HepG2 (cell line): Measurements from ENCODE around the gene INTS1. TPM values are rescaled to one million over a fixed set of nuclear protein-coding genes. Genes with fewer than 3 reads are reported as not detected.

ENCODE experiments used
- ASH2L ChIP-seq: fragments of 300-600, 200-600 bp; sonication (generic); IDR thresholded peaks from 2 replicates; pipeline ENCODE4 v1.7.0; 2017; ENCODE audit warnings: low read depth, mild to moderate bottlenecking, moderate library complexity, mixed read lengths, low read length; ENCODE audit not compliant: insufficient read length
- CHD2 ChIP-seq: IDR thresholded peaks from 2 replicates; pipeline ENCODE4 v1.6.1; 2011; ENCODE audit warnings: low read depth, low read length, improper control_type of control experiment
- ETV5 ChIP-seq: IDR thresholded peaks from 2 replicates; pipeline ENCODE4 v1.6.1; 2018; ENCODE audit warnings: missing biosample characterization, missing genetic modification reagents, inconsistent platforms, borderline replicate concordance
- FOXP4 ChIP-seq: sonication (generic); formaldehyde crosslinking; IDR thresholded peaks from 2 replicates; pipeline ENCODE4 v1.4.0; 2020; ENCODE audit warnings: missing genetic modification reagents
- MED1 ChIP-seq: sonication (generic); formaldehyde crosslinking; IDR thresholded peaks from 2 replicates; pipeline ENCODE4 v1.4.0; 2020; ENCODE audit warnings: missing genetic modification reagents
- REST ChIP-seq, 2 experiments: IDR thresholded peaks; 2 replicates each; pipeline ENCODE4 v1.6.1; 2011 to 2012; ENCODE audit warnings: low read length in 2 of 2, borderline replicate concordance in 1 of 2, low read depth in 1 of 2, mild to moderate bottlenecking in 1 of 2, moderate library complexity in 1 of 2
- REXO4 ChIP-seq: sonication (generic); formaldehyde crosslinking; IDR thresholded peaks from 2 replicates; pipeline ENCODE4 v1.8.0; 2022; ENCODE audit warnings: missing genetic modification reagents, mild to moderate bottlenecking, borderline replicate concordance
- SALL2 ChIP-seq: sonication (generic); formaldehyde crosslinking; IDR thresholded peaks from 2 replicates; pipeline ENCODE4 v1.8.1; 2023; ENCODE audit warnings: mild to moderate bottlenecking, missing genetic modification reagents, inconsistent platforms
- ZBTB7A ChIP-seq: sonication (generic); formaldehyde crosslinking; IDR thresholded peaks from 2 replicates; pipeline ENCODE4 v1.8.0; 2022; ENCODE audit warnings: mild to moderate bottlenecking, missing genetic modification reagents
- ZFX ChIP-seq: sonication (generic); formaldehyde crosslinking; IDR thresholded peaks from 2 replicates; pipeline ENCODE4 v1.4.0; 2020; ENCODE audit warnings: mild to moderate bottlenecking, low read depth, missing genetic modification reagents, moderate library complexity
- ZMAT3 ChIP-seq: sonication (generic); formaldehyde crosslinking; conservative IDR thresholded peaks from 2 replicates; pipeline ENCODE4 v1.7.0; 2021; ENCODE audit warnings: missing genetic modification reagents
- ZNF574 ChIP-seq: sonication (generic); formaldehyde crosslinking; IDR thresholded peaks from 2 replicates; pipeline ENCODE4 v1.4.0; 2020; ENCODE audit warnings: missing genetic modification reagents
- ZNF766 ChIP-seq: sonication (generic); formaldehyde crosslinking; IDR thresholded peaks from 2 replicates; pipeline ENCODE4 v1.5.0; 2020; ENCODE audit warnings: missing genetic modification reagents, borderline replicate concordance
- polyA plus RNA-seq, 8 experiments: library from polyadenylated mRNA; depleted of rRNA in 3 of 8; stranded (reverse) in 7 of 8; unstranded in 1 of 8; fragments of >200 nt; fragmentation: Illumina TruSeq in 4 of 8; extraction: Trizol in 4 of 8; gene quantifications; 2 replicates each; pipeline versions ENCODE4 v1.2.1 to v1.2.3, GENCODE V29; 2011 to 2016; ENCODE audit warnings: low read depth in 4 of 8, missing spikeins in 1 of 8, mixed read lengths in 1 of 8; ENCODE audit not compliant: insufficient read depth in 1 of 8
- total RNA-seq, 5 experiments: library from RNA; depleted of rRNA; stranded (reverse); fragments of >200 nt; fragmentation: Illumina TruSeq; extraction: Trizol; gene quantifications; 2 replicates each; pipeline ENCODE4 v1.2.3, GENCODE V29; 2016; ENCODE audit warnings: low read depth in 1 of 5
- TF ChIP-seq, protein P1 (sequence below): sonication (generic); formaldehyde crosslinking; IDR thresholded peaks from 2 replicates; pipeline ENCODE4 v1.4.0; 2020; ENCODE audit warnings: low read depth, mild to moderate bottlenecking, missing genetic modification reagents
- TF ChIP-seq, protein P2 (sequence below), 2 experiments: fragments of 450-650 bp in 1 of 2; sonication (generic) in 1 of 2; formaldehyde crosslinking; IDR thresholded peaks; 2 replicates each; pipeline versions ENCODE4 v1.5.0 to v1.8.0; 2020 to 2022; ENCODE audit warnings: mild to moderate bottlenecking in 1 of 2, missing genetic modification reagents in 1 of 2

INTS1 gene
- total and polyA plus RNA-seq, 2 of the 13 experiments (the other 11 are each of a cell fraction or from before 2014, with no cell fraction given) = 13.7 to 29.0 TPM

GRCh38 chr7:1503816-1504775 lies at the start of gene INTS1 (continued):
- TF ChIP-seq REST (IDR thresholded peaks at IDR 0.05; ENCODE audit: borderline replicate concordance in 1 of 2, low read depth in 1 of 2, low read length in 2 of 2) = no peak; a peak in 1 of 4 replicates
- peak; percentile 65; the same call in 1 of the 2 replicates for TF ChIP-seq ZBTB7A (CRISPR knock-in tag)
- TF ChIP-seq ETV5 (CRISPR knock-in tag) = peak; percentile 83
- TF ChIP-seq ASH2L = peak; percentile 82
- TF ChIP-seq MED1 (CRISPR knock-in tag) = peak; percentile 75; the same call in 1 of the 2 replicates
- peak; percentile 43; the same call in 1 of the 2 replicates for TF ChIP-seq CHD2
- no peak for TF ChIP-seq REXO4
- TF ChIP-seq ZNF766 (CRISPR knock-in tag) = peak; percentile 75; the same call in 1 of the 2 replicates
- TF ChIP-seq ZMAT3 (CRISPR knock-in tag) = 0 out of 2 replicates have a peak, but pooled peaks have one; percentile 62
- peak; percentile 100 for TF ChIP-seq ZNF574 (CRISPR knock-in tag)
- peak; percentile 55 for TF ChIP-seq FOXP4 (CRISPR knock-in tag)
- TF ChIP-seq, protein P1, sequence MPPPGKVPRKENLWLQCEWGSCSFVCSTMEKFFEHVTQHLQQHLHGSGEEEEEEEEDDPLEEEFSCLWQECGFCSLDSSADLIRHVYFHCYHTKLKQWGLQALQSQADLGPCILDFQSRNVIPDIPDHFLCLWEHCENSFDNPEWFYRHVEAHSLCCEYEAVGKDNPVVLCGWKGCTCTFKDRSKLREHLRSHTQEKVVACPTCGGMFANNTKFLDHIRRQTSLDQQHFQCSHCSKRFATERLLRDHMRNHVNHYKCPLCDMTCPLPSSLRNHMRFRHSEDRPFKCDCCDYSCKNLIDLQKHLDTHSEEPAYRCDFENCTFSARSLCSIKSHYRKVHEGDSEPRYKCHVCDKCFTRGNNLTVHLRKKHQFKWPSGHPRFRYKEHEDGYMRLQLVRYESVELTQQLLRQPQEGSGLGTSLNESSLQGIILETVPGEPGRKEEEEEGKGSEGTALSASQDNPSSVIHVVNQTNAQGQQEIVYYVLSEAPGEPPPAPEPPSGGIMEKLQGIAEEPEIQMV (CRISPR knock-in tag) = peak; percentile 41; the same call in 1 of the 2 replicates
- TF ChIP-seq, protein P2, sequence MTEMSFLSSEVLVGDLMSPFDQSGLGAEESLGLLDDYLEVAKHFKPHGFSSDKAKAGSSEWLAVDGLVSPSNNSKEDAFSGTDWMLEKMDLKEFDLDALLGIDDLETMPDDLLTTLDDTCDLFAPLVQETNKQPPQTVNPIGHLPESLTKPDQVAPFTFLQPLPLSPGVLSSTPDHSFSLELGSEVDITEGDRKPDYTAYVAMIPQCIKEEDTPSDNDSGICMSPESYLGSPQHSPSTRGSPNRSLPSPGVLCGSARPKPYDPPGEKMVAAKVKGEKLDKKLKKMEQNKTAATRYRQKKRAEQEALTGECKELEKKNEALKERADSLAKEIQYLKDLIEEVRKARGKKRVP (CRISPR knock-in tag; IDR thresholded peaks at IDR 0.05) = 0 out of 4 replicates have a peak, but pooled peaks of 1 of the 2 experiments have one; percentile 35
- TF ChIP-seq ZFX = peak; percentile 90
- peak; percentile 58; the same call in 1 of the 2 replicates for TF ChIP-seq SALL2 (CRISPR knock-in tag)
